PC-9 (cell line): ENCODE measurements around the gene METTL9. TPM values are rescaled to one million over a fixed set of nuclear protein-coding genes. Genes with fewer than 3 reads are reported as not detected.
"Not testable (repeated sequence)": the region's sequence is repeated elsewhere in the genome, so short reads cannot be mapped to it uniquely, and the experiment has no call there.

Experiments used
- BruUV-seq: library from RNA; stranded (reverse); fragments of 400-500 nt; replicated peaks from 2 replicates; lab custom pipeline; 2021; lab: Mats Ljungman, UMichigan
- CTCF ChIA-PET: fragments of 300-600 bp; sonication (Branson Sonifier 250); formaldehyde crosslinking; loops from one replicate; lab custom pipeline; 2022; ENCODE audit warnings: antibody characterized with exemption; lab: Charles Lee
- POLR2A ChIA-PET: fragments of 300-600 bp; sonication (Branson Sonifier 250); formaldehyde crosslinking; loops from one replicate; lab custom pipeline; 2022; ENCODE audit warnings: antibody characterized with exemption; ENCODE audit not compliant: unreplicated experiment; lab: Charles Lee
- DNase-seq, 2 experiments: peaks; one replicate each; pipeline versions ENCODE4 v3.0.0 to v3.0.0-alpha.2; 2015 to 2022; ENCODE audit warnings: mixed read lengths in 1 of 2
- H2AFZ ChIP-seq: fragments of 200-600 bp; sonication (generic); 2 replicates; pipeline ENCODE4 v1.8.1; 2017; ENCODE audit warnings: antibody characterized with exemption
- H3F3A ChIP-seq: fragments of 200-600 bp; sonication (generic); 2 replicates; pipeline ENCODE4 v1.8.1; 2017; ENCODE audit warnings: antibody characterized with exemption, mild to moderate bottlenecking, low read depth; ENCODE audit not compliant: insufficient read depth
- H3K27ac ChIP-seq: fragments of 200-600 bp; sonication (generic); 2 replicates; pipeline ENCODE4 v1.6.1; 2016; ENCODE audit warnings: mixed run types
- H3K27me3 ChIP-seq: fragments of 200-600 bp; sonication (generic); 2 replicates; pipeline ENCODE4 v1.6.1; 2016; ENCODE audit warnings: low read depth, mixed run types; ENCODE audit not compliant: insufficient read depth
- H3K36me3 ChIP-seq: fragments of 200-600 bp; sonication (generic); 2 replicates; pipeline ENCODE4 v1.6.1; 2016; ENCODE audit warnings: low read depth, mixed run types
- H3K4me1 ChIP-seq: fragments of 200-600 bp; sonication (generic); replicated peaks from 2 replicates; pipeline ENCODE4 v1.6.1; 2016; ENCODE audit warnings: mixed run types; ENCODE audit not compliant: insufficient read depth
- H3K4me2 ChIP-seq: fragments of 200-600 bp; sonication (generic); 2 replicates; pipeline ENCODE4 v1.6.1; 2017; ENCODE audit warnings: mixed run types
- H3K4me3 ChIP-seq: fragments of 200-600 bp; sonication (generic); 2 replicates; pipeline ENCODE4 v1.6.1; 2016; ENCODE audit warnings: mixed run types
- H3K79me2 ChIP-seq: fragments of 200-600 bp; sonication (generic); 2 replicates; pipeline ENCODE4 v1.6.1; 2017; ENCODE audit warnings: low read depth, mixed run types
- H3K9me2 ChIP-seq: fragments of 200-600 bp; sonication (generic); 2 replicates; pipeline ENCODE4 v1.8.1; 2017; ENCODE audit warnings: mild to moderate bottlenecking; ENCODE audit not compliant: insufficient read depth
- H3K9me3 ChIP-seq: fragments of 200-600 bp; sonication (generic); 2 replicates; pipeline ENCODE4 v1.8.1; 2016; ENCODE audit warnings: low read depth; ENCODE audit not compliant: insufficient read depth
- H4K20me1 ChIP-seq: fragments of 200-600 bp; sonication (generic); 2 replicates; pipeline ENCODE4 v1.8.1; 2017; ENCODE audit not compliant: insufficient read depth
- CTCF ChIP-seq: fragments of 200-600 bp; sonication (generic); conservative IDR thresholded peaks from 2 replicates; pipeline ENCODE4 v1.6.1; 2017; ENCODE audit warnings: mixed run types, antibody characterized with exemption, mild to moderate bottlenecking, moderate library complexity
- EZH2 ChIP-seq: fragments of 200-600 bp; sonication (generic); IDR thresholded peaks from 2 replicates; pipeline ENCODE4 v1.8.0; 2017; ENCODE audit warnings: antibody characterized with exemption, low read depth
- intact Hi-C: fragments of 100-400 bp; cut with micrococcal nuclease; formaldehyde crosslinking; loops from one replicate; pipeline ENCODE4 v1.10.0; 2022; ENCODE audit not compliant: unreplicated experiment
- total RNA-seq: library from RNA; stranded (reverse); gene quantifications from 2 replicates; pipeline ENCODE4 v1.2.3, GENCODE V29; 2021

The METTL9 gene
- total RNA-seq, 1 experiment from 2014 or later = 136 TPM

DNA sequence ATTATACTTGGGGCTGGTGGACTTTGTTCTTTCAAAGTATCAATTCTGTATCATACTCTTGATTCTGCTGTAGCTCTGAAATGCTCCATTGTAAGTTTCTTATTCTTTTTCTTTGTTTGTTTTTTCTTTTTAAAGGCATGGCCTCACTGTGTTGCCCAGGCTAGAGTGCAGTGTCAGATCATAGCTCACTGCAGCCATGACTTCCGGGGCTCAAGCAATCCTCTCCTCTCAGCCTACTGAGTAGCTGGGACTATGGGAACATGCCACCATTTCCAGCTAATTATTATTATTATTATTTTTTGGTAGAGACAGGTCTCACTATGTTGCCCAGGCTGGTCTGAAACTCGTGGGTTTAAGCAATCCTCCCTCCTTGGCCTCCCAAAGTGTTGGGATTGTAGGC, 38.9 kb upstream of the METTL9 start:
- Histone ChIP-seq H3K27ac (no peak overlapping the region), H3K79me2 (no peaks in the 10 kb centered on the region), H3K4me1 (no peaks in the 10 kb centered on the region), H3K9me3 (no peaks in the 10 kb centered on the region), H3K27me3 (no peaks in the 10 kb centered on the region), H3K4me3 (no peak overlapping the region), H4K20me1 (no peaks in the 10 kb centered on the region), H2AFZ (no peak overlapping the region), H3K4me2 (no peak overlapping the region), H3K9me2 (no peaks in the 10 kb centered on the region), H3K36me3 (no peaks in the 10 kb centered on the region), H3F3A (peaks cover 8% of the 10 kb centered on the region; the same call in 1 of the 2 replicates)
- BruUV-seq = no TSS peak
- ChIA-PET CTCF (interaction anchor here (0.8 kb wide), 1 partner anchor 80 kb away, joined by 4 read pairs; no protein-coding TSS in a partner anchor), POLR2A (no interaction called here)
- no peak for DNase-seq
- intact Hi-C loops = loop anchor here (10.0 kb wide), 3 partner anchors 256 to 784 kb away; no protein-coding TSS in a partner anchor
- TF ChIP-seq EZH2 (no peak), CTCF (no peak)

GRCh38 chr16:21563676-21564075, 35.7 kb upstream of the METTL9 start:
- H3K79me2 ChIP-seq = no peaks in the 10 kb centered on the region
- TF ChIP-seq CTCF (no peak), EZH2 (no peak)
- no peak overlapping the region for H2AFZ ChIP-seq
- H3K4me2 ChIP-seq = no peak overlapping the region
- no peaks in the 10 kb centered on the region for H3K9me3 ChIP-seq
- peaks cover 4% of the 10 kb centered on the region; the same call in 1 of the 2 replicates for H3K4me1 ChIP-seq
- no peaks in the 10 kb centered on the region for H3K27me3 ChIP-seq
- BruUV-seq = no TSS peak
- no peak overlapping the region for H3K4me3 ChIP-seq
- DNase-seq = no peak
- no peaks in the 10 kb centered on the region for H4K20me1 ChIP-seq
- peaks cover 5% of the 10 kb centered on the region; the same call in 1 of the 2 replicates for H3F3A ChIP-seq
- no peaks in the 10 kb centered on the region for H3K36me3 ChIP-seq
- CTCF ChIA-PET = no interaction called here
- POLR2A ChIA-PET = interaction anchor here (0.6 kb wide), 1 partner anchor 1497 kb away, joined by 4 read pairs; no protein-coding TSS in a partner anchor
- H3K9me2 ChIP-seq = no peaks in the 10 kb centered on the region
- intact Hi-C loops = loop anchor here (10.0 kb wide), 3 partner anchors 259 to 781 kb away; no protein-coding TSS in a partner anchor
- no peak overlapping the region for H3K27ac ChIP-seq

DNA sequence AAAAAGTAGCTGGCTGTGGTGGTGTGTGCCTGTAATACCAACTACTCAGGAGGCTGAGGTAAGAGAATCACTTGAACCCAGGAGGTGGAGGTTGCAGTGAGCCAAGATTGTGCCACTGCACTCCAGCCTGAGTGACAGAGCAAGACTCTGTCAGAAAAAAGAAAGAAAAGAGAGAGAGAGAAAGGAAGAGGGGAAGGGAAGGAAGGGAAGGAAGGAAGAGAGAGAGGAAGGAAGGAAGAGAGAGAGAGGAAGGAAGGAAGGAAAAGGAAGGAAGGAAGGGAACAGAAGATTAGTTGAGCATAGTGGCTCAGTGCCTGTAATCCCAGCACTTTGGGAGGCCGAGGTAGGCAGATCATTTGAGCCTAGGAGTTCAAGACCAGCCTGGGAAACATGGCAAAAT, 35.0 kb upstream of the METTL9 start:
- H3K4me2 ChIP-seq, H3K4me1 ChIP-seq, H3K27me3 ChIP-seq, CTCF ChIA-PET, H3K36me3 ChIP-seq, H3K4me3 ChIP-seq, DNase-seq, H3K9me3 ChIP-seq, H3K9me2 ChIP-seq, H3K27ac ChIP-seq, BruUV-seq, H4K20me1 ChIP-seq, H3K79me2 ChIP-seq, H3F3A ChIP-seq, H2AFZ ChIP-seq: not testable (repeated sequence)
- POLR2A ChIA-PET = interaction anchor here (0.6 kb wide), 1 partner anchor 1496 kb away, joined by 4 read pairs; no protein-coding TSS in a partner anchor
- intact Hi-C loops = loop anchor here (10.0 kb wide), 3 partner anchors 260 to 780 kb away; no protein-coding TSS in a partner anchor
